SU-DHL-6 (cell line): ENCODE results near the gene SAT2.

Source experiments
- CTCF ChIP-seq: fragments of 200-600 bp; sonication (generic); IDR thresholded peaks from one replicate; pipeline ENCODE4 v1.5.1; 2017; ENCODE audit warnings: antibody characterized with exemption, mild to moderate bottlenecking, low read length, moderate library complexity; ENCODE audit not compliant: insufficient read depth, poor library complexity, severe bottlenecking
- EZH2phosphoT487 ChIP-seq: fragments of 200-600 bp; sonication (generic), shearing (Covaris generic); conservative IDR thresholded peaks from 2 replicates; pipeline ENCODE4 v1.6.1; 2018; ENCODE audit warnings: mild to moderate bottlenecking, antibody characterized with exemption, low read length, moderate library complexity, mixed read lengths

GRCh38 chr17:7650509-7651096 lies 23.0 kb upstream of the SAT2 start, which contains the start of gene ATP1B2:
- no peak for TF ChIP-seq CTCF
- no peak for TF ChIP-seq EZH2phosphoT487
